Erythroblast (primary cell): ENCODE results near the gene PDC.

Experiments used
- GATA1 ChIP-seq: IDR thresholded peaks from 2 replicates; pipeline ENCODE4 v1.6.1; 2011; ENCODE audit warnings: low read depth, mild to moderate bottlenecking, control low read depth, low read length, moderate library complexity
- POLR2A ChIP-seq: IDR thresholded peaks from 2 replicates; pipeline ENCODE4 v1.6.1; 2011; ENCODE audit warnings: mild to moderate bottlenecking, low read length

GRCh38 chr1:186465946-186466345 lies 5.0 kb upstream of the PDC start:
- TF ChIP-seq POLR2A (no peak), GATA1 (no peak)
